GM18508 (cell line): ENCODE measurements around the gene KRTAP10-6.
"Not testable (repeated sequence)": the region's sequence is repeated elsewhere in the genome, so short reads cannot be mapped to it uniquely, and the experiment has no call there.

Experiments used
- ATAC-seq: cut with Tn5 transposase; IDR thresholded peaks from one replicate; pipeline ENCODE4 v1.9.1; 2021; ENCODE audit warnings: moderate number of reproducible peaks; ENCODE audit not compliant: insufficient read depth, unreplicated experiment

Gene KRTAP10-6

GRCh38 chr21:44618504-44618903 lies 26.2 kb upstream of the KRTAP10-6 start:
- ATAC-seq: no peak

- ATAC-seq: no peak
Measured at GRCh38 chr21:44617071-44617501, 24.8 kb upstream of the KRTAP10-6 start.

- ATAC-seq: no peak
Measured at GRCh38 chr21:44616591-44616926, 24.3 kb upstream of the KRTAP10-6 start.

- no peak for ATAC-seq
Measured at GRCh38 chr21:44615911-44616590, 23.7 kb upstream of the KRTAP10-6 start.

GRCh38 chr21:44615466-44615865 lies 23.2 kb upstream of the KRTAP10-6 start:
- ATAC-seq: no peak

- ATAC-seq: no peak
Measured at GRCh38 chr21:44614961-44615391, 22.7 kb upstream of the KRTAP10-6 start.

- no peak for ATAC-seq
Measured at GRCh38 chr21:44614161-44614631, 21.9 kb upstream of the KRTAP10-6 start.

GRCh38 chr21:44613386-44614155 lies 21.3 kb upstream of the KRTAP10-6 start:
- ATAC-seq: no peak

GRCh38 chr21:44612669-44613229 lies 20.4 kb upstream of the KRTAP10-6 start:
- ATAC-seq: no peak

GRCh38 chr21:44612029-44612486 lies 19.8 kb upstream of the KRTAP10-6 start, which contains the start of gene KRTAP10-8:
Gene KRTAP10-8, plus strand, starts transcription at chr21:44612079. Its CDS starts 22 bp downstream, at chr21:44612101.
- ATAC-seq: no peak

- ATAC-seq: no peak
Measured at GRCh38 chr21:44611551-44611950, 19.2 kb upstream of the KRTAP10-6 start.

- not testable (repeated sequence) for ATAC-seq
Measured at GRCh38 chr21:44610157-44610843, 18.0 kb upstream of the KRTAP10-6 start.

- ATAC-seq: no peak
Measured at GRCh38 chr21:44609193-44609592, 16.9 kb upstream of the KRTAP10-6 start.

GRCh38 chr21:44606495-44606894 lies 14.2 kb upstream of the KRTAP10-6 start:
- ATAC-seq: no peak

- ATAC-seq: no peak
Measured at GRCh38 chr21:44603911-44604310, 11.6 kb upstream of the KRTAP10-6 start.

- no peak for ATAC-seq
Measured at GRCh38 chr21:44603109-44603875, 11.0 kb upstream of the KRTAP10-6 start.

GRCh38 chr21:44602463-44602850 lies 10.2 kb upstream of the KRTAP10-6 start:
- ATAC-seq: no peak

- ATAC-seq: no peak
Measured at GRCh38 chr21:44601596-44602462, 9.5 kb upstream of the KRTAP10-6 start.

- ATAC-seq: not testable (repeated sequence)
Measured at GRCh38 chr21:44601091-44601490, 8.8 kb upstream of the KRTAP10-6 start.
